Endothelial cell (in vitro differentiated cells): ENCODE results near the gene CIAO3. TPM values are rescaled to one million over a fixed set of nuclear protein-coding genes. Genes with fewer than 3 reads are reported as not detected.
"Not testable (repeated sequence)": the region's sequence is repeated elsewhere in the genome, so short reads cannot be mapped to it uniquely, and the experiment has no call there.

ENCODE experiments used
- DNase-seq: peaks from one replicate; pipeline ENCODE4 v3.0.0; 2021; ENCODE audit warnings: low spot score
- H3K27ac Mint-ChIP-seq: one replicate; pipeline ENCODE4 v1.8.0; 2021; ENCODE audit warnings: mixed read lengths, inconsistent platforms; ENCODE audit not compliant: unreplicated experiment
- H3K27me3 Mint-ChIP-seq: one replicate; pipeline ENCODE4 v1.8.0; 2021; ENCODE audit warnings: mild to moderate bottlenecking, moderate library complexity, mixed read lengths, inconsistent platforms; ENCODE audit not compliant: unreplicated experiment
- H3K36me3 Mint-ChIP-seq: one replicate; pipeline ENCODE4 v1.8.0; 2021; ENCODE audit warnings: mild to moderate bottlenecking, low read depth, mixed read lengths, inconsistent platforms; ENCODE audit not compliant: unreplicated experiment
- H3K4me1 Mint-ChIP-seq: one replicate; pipeline ENCODE4 v1.8.0; 2021; ENCODE audit warnings: mild to moderate bottlenecking, mixed read lengths, inconsistent platforms; ENCODE audit not compliant: unreplicated experiment
- H3K4me3 Mint-ChIP-seq: one replicate; pipeline ENCODE4 v1.8.0; 2021; ENCODE audit warnings: mild to moderate bottlenecking, mixed read lengths, inconsistent platforms; ENCODE audit not compliant: unreplicated experiment
- H3K9me3 Mint-ChIP-seq: one replicate; pipeline ENCODE4 v1.8.0; 2021; ENCODE audit warnings: mixed read lengths, inconsistent platforms; ENCODE audit not compliant: unreplicated experiment
- total RNA-seq: library from RNA; stranded (reverse); fragmentation: NEBNext Ultra II Directional; extraction: Animal tissue kit (Norgen Biotek cat#: 25700); gene quantifications from one replicate; pipeline ENCODE4 v1.2.1, GENCODE V29; 2021; ENCODE audit not compliant: unreplicated experiment
- TF ChIP-seq, protein P1 (sequence below): fragments of 200-600 bp; sonication (generic); IDR thresholded peaks from one replicate; pipeline ENCODE4 v1.5.0; 2021; ENCODE audit warnings: antibody characterized with exemption; ENCODE audit not compliant: unreplicated experiment

CIAO3 gene
- total RNA-seq, 1 donor from 2014 or later, result 51.0 TPM

- no peaks in the 10 kb centered on the region for H3K9me3 Mint-ChIP-seq
- no peak overlapping the region for H3K4me3 Mint-ChIP-seq
- no peaks in the 10 kb centered on the region for H3K4me1 Mint-ChIP-seq
- no peak for DNase-seq
- H3K27me3 Mint-ChIP-seq, result peaks cover 8% of the 10 kb centered on the region
- TF ChIP-seq, protein P1, sequence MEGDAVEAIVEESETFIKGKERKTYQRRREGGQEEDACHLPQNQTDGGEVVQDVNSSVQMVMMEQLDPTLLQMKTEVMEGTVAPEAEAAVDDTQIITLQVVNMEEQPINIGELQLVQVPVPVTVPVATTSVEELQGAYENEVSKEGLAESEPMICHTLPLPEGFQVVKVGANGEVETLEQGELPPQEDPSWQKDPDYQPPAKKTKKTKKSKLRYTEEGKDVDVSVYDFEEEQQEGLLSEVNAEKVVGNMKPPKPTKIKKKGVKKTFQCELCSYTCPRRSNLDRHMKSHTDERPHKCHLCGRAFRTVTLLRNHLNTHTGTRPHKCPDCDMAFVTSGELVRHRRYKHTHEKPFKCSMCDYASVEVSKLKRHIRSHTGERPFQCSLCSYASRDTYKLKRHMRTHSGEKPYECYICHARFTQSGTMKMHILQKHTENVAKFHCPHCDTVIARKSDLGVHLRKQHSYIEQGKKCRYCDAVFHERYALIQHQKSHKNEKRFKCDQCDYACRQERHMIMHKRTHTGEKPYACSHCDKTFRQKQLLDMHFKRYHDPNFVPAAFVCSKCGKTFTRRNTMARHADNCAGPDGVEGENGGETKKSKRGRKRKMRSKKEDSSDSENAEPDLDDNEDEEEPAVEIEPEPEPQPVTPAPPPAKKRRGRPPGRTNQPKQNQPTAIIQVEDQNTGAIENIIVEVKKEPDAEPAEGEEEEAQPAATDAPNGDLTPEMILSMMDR, result no peak
- H3K36me3 Mint-ChIP-seq, result no peaks in the 10 kb centered on the region
- H3K27ac Mint-ChIP-seq, result no peak overlapping the region
Observed at GRCh38 chr16:779561-779960, 38.8 kb upstream of the CIAO3 start.

GRCh38 chr16:778909-779527, 38.2 kb upstream of the CIAO3 start:
- peaks cover 8% of the 10 kb centered on the region for H3K27me3 Mint-ChIP-seq
- no peaks in the 10 kb centered on the region for H3K4me1 Mint-ChIP-seq
- no peak for DNase-seq
- TF ChIP-seq, protein P1, result no peak
- no peaks in the 10 kb centered on the region for H3K9me3 Mint-ChIP-seq
- no peak overlapping the region for H3K4me3 Mint-ChIP-seq
- H3K36me3 Mint-ChIP-seq, result no peaks in the 10 kb centered on the region
- no peak overlapping the region for H3K27ac Mint-ChIP-seq

- no peak for DNase-seq
- Mint-ChIP-seq H3K4me1 (no peaks in the 10 kb centered on the region), H3K4me3 (no peak overlapping the region), H3K27ac (no peak overlapping the region), H3K9me3 (no peaks in the 10 kb centered on the region), H3K36me3 (no peaks in the 10 kb centered on the region), H3K27me3 (peaks cover 12% of the 10 kb centered on the region)
- TF ChIP-seq, protein P1, result no peak
Observed at GRCh38 chr16:778447-778846, 37.6 kb upstream of the CIAO3 start.

- Mint-ChIP-seq H3K36me3 (no peaks in the 10 kb centered on the region), H3K9me3 (no peaks in the 10 kb centered on the region), H3K4me3 (no peak overlapping the region), H3K27ac (no peak overlapping the region), H3K27me3 (peaks cover 10% of the 10 kb centered on the region), H3K4me1 (no peaks in the 10 kb centered on the region)
- TF ChIP-seq, protein P1, result no peak
- DNase-seq, result no peak
Observed at GRCh38 chr16:777826-778225, 37.0 kb upstream of the CIAO3 start.

- DNase-seq, result no peak
- TF ChIP-seq, protein P1, result no peak
- peaks cover 8% of the 10 kb centered on the region for H3K27me3 Mint-ChIP-seq
- H3K4me1 Mint-ChIP-seq, result no peaks in the 10 kb centered on the region
- no peaks in the 10 kb centered on the region for H3K36me3 Mint-ChIP-seq
- H3K4me3 Mint-ChIP-seq, result no peak overlapping the region
- no peaks in the 10 kb centered on the region for H3K9me3 Mint-ChIP-seq
- H3K27ac Mint-ChIP-seq, result no peak overlapping the region
Observed at GRCh38 chr16:776824-777223, 36.0 kb upstream of the CIAO3 start.

DNA sequence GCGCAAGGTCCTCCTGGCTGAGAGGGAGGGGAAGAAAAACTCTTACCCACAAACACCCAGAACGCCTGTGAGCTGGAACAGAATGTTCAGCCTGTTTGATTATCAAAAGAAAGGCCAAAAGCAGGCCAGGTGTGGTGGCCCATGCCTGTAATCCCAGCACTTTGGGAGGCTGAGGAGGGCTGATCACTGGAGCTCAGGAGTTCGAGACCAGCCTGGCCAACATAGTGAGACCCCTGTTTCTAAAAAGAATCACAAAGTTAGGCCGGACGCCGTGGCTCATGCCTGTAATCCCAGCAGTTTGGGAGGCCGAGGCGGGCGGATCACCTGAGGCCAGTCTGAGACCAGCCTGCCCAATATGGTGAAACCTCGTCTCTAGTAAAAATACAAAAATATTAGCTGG, 35.5 kb upstream of the CIAO3 start:
- not testable (repeated sequence) for H3K27ac Mint-ChIP-seq, DNase-seq, H3K27me3 Mint-ChIP-seq, H3K4me1 Mint-ChIP-seq, H3K4me3 Mint-ChIP-seq, H3K9me3 Mint-ChIP-seq, H3K36me3 Mint-ChIP-seq
